ENCODE data around the gene STIL. TPM values are rescaled to one million over a fixed set of nuclear protein-coding genes. Genes with fewer than 3 reads are reported as not detected.

STIL gene
- total and polyA plus RNA-seq, 2 of the 13 experiments (the other 11 are each of a cell fraction or from before 2014, with no cell fraction given): 13.7 to 18.6 TPM

GRCh38 chr1:47214549-47214948 is 99.4 kb downstream of the STIL start (continued):
- TF ChIP-seq FOSL1 (CRISPR knock-in tag; IDR thresholded peaks at IDR 0.05; ENCODE audit: borderline replicate concordance) (no peak), CHD2 (IDR thresholded peaks at IDR 0.05; ENCODE audit: low read depth, low read length) (no peak), HNRNPUL1 (IDR thresholded peaks at IDR 0.05; ENCODE audit: low read depth, low read length) (no peak), NFE2 (CRISPR knock-in tag; IDR thresholded peaks at IDR 0.05) (no peak), ARNT2 (CRISPR knock-in tag; IDR thresholded peaks at IDR 0.05; ENCODE audit: low read depth) (no peak), ZNF552 (CRISPR knock-in tag; IDR thresholded peaks at IDR 0.05; ENCODE audit: borderline replicate concordance) (no peak), UBTF (CRISPR knock-in tag; IDR thresholded peaks at IDR 0.05) (no peak), ZNF841 (CRISPR knock-in tag; IDR thresholded peaks at IDR 0.05; ENCODE audit: borderline replicate concordance) (no peak), HNRNPK (IDR thresholded peaks at IDR 0.05; ENCODE audit: low read depth, low read length, poor library complexity, severe bottlenecking) (no peak)

- no peak overlapping the region for H3K9ac ChIP-seq (ENCODE audit: insufficient read depth, low read depth, low read length)
- CTCF ChIA-PET (ENCODE audit: low intra/inter-chr PET ratio, low total read pairs): no interaction called here
- TF ChIP-seq PLRG1 (conservative IDR thresholded peaks at IDR 0.05) (no peak), ZNF850 (CRISPR knock-in tag; conservative IDR thresholded peaks at IDR 0.05) (no peak), ETS1 (CRISPR knock-in tag; IDR thresholded peaks at IDR 0.05) (no peak), ATF6 (CRISPR knock-in tag; conservative IDR thresholded peaks at IDR 0.05) (no peak), BRD4 (CRISPR knock-in tag; IDR thresholded peaks at IDR 0.05) (no peak), ARID3A (IDR thresholded peaks at IDR 0.05; ENCODE audit: low read depth, low read length) (no peak), ZKSCAN1 (IDR thresholded peaks at IDR 0.05; ENCODE audit: low read length) (no peak), CHD4 (IDR thresholded peaks at IDR 0.05; ENCODE audit: borderline replicate concordance, low read length) (no peak)
Measured at GRCh38 chr1:47213230-47213963, 100.5 kb downstream of the STIL start.

More at GRCh38 chr1:47213230-47213963, 100.5 kb downstream of the STIL start:
- Histone ChIP-seq H3K27me3 (ENCODE audit: control insufficient read depth in 1 of 2, insufficient read depth in 2 of 2, low read length in 2 of 2) (peaks cover 5 to 43% of the 10 kb centered on the region in 2 experiments; a peak in 3 of 5 replicates), H3K4me1 (ENCODE audit: insufficient read depth, low read length) (peaks cover 54% of the 10 kb centered on the region), H3K4me3 (replicated peaks in 1 of 3; ENCODE audit: insufficient read depth in 1 of 3, low read depth in 2 of 3, low read length in 3 of 3) (no peak overlapping the region), H3K9me3 (ENCODE audit: low read length) (no peaks in the 10 kb centered on the region), H3K4me2 (ENCODE audit: low read depth, low read length) (no peak overlapping the region), H4K20me1 (ENCODE audit: insufficient read depth, low read length) (no peaks in the 10 kb centered on the region), H3K79me2 (ENCODE audit: insufficient read depth, low read length) (no peaks in the 10 kb centered on the region), H3K27ac (ENCODE audit: extremely low read length, insufficient read depth, low read length) (no peak overlapping the region), H3K36me3 (replicated peaks in 1 of 2; ENCODE audit: control insufficient read depth in 1 of 2, insufficient read depth in 2 of 2, low read length in 2 of 2) (no peaks in the 10 kb centered on the region), H2AFZ (ENCODE audit: low read length) (no peak overlapping the region)
- DNase-seq (ENCODE audit: low spot score) (no peak), ATAC-seq (no peak), FAIRE-seq (no peak)
- BruUV-seq (replicated peaks): no TSS peak
- in situ Hi-C loops (cut with HindIII; ENCODE audit: extremely low pct_ligation_motif_present, low pct_unique_long_range_greater_than_20kb) (no loop called here), intact Hi-C loops (cut with micrococcal nuclease; ENCODE audit: unreplicated experiment) (no loop called here)
- WGBS (ENCODE audit: low lambda C conversion rate): 38% methylated on average over 10 of the region's 11 CpGs
- POLR2A ChIA-PET: no interaction called here

All from HepG2 (cell line).